GM18511 (cell line): ENCODE measurements around the gene C5orf52.

Experiments used
- ATAC-seq: cut with Tn5 transposase; IDR thresholded peaks from one replicate; pipeline ENCODE4 v1.9.1; 2021; ENCODE audit warnings: mild to moderate bottlenecking, moderate library complexity; ENCODE audit not compliant: unreplicated experiment

The C5orf52 gene

GRCh38 chr5:157670662-157671591 is at the start of gene C5orf52:
TSS of gene C5orf52 (plus strand) at chr5:157671533. CDS start at chr5:157671615, 82 bp downstream.
- ATAC-seq: peak; percentile 52

- no peak for ATAC-seq
These were observed 47.2 kb upstream of the C5orf52 start for GRCh38 chr5:157624144-157624543.

GRCh38 chr5:157626831-157627230 is 44.5 kb upstream of the C5orf52 start:
- ATAC-seq: no peak

GRCh38 chr5:157630341-157630740 is 41.0 kb upstream of the C5orf52 start:
- no peak for ATAC-seq

GRCh38 chr5:157640406-157641066 is 30.8 kb upstream of the C5orf52 start:
- no peak for ATAC-seq

DNA sequence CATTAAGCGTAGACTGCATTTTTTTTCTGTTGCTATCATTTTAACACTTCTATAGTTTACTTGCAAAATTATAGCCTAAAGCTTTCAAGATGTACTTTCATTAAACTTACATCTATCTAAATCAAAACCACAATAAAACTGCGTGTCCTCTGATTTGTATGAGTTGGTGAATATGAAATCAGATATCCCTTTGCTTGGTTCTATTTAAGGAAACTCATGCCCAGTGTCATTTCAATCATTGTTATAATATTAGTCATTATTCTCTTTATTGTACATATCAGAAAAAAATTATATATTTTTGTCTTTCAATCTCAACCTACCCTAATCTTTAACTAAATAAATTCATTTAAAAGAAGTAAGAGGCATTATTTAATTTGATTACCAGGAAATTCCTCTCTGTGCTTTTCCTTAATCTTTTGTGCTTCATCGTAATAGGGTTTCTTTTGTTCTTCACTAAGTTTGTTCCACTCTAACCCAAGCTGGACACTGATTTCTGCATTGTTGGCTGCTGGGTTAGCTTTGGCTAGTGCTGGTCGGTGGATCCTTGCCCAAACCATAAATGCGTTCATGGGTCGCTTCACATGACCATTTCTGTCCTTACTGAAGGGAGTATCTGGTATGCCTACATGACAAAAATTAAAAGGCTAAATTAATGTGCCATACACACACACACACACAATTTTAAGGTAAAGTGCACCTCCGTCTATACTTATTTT is 22.9 kb upstream of the C5orf52 start:
- ATAC-seq: no peak

DNA sequence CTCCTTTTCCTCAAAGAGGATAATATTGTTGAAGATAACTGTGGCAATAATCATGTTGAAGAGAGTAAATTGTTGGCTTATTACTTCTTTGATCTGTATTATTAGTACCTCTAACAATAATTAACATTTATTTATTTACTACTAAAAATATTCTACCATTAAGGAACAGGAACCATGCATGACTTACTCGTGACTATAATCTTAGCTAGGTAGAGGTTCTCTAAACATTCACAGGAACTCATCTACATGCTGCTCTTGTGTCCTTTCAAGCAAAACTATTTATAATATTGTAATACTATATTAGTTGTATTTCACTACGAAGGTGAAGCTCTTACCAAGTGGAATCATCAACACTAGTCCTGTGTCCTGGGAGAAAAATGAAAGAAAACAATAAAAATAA is 22.2 kb upstream of the C5orf52 start:
- no peak for ATAC-seq

GRCh38 chr5:157650991-157651611 is 20.2 kb upstream of the C5orf52 start:
- no peak for ATAC-seq

GRCh38 chr5:157651623-157652376 is 19.5 kb upstream of the C5orf52 start:
- ATAC-seq: peak; percentile 77

- no peak for ATAC-seq
These were observed 19.0 kb upstream of the C5orf52 start, which contains the start of gene SOX30 for GRCh38 chr5:157652377-157652692. TSS of gene SOX30 (minus strand) at chr5:157652438. CDS start at chr5:157652078, 360 bp downstream.

GRCh38 chr5:157657516-157657915 is 13.8 kb upstream of the C5orf52 start:
- ATAC-seq: no peak

DNA sequence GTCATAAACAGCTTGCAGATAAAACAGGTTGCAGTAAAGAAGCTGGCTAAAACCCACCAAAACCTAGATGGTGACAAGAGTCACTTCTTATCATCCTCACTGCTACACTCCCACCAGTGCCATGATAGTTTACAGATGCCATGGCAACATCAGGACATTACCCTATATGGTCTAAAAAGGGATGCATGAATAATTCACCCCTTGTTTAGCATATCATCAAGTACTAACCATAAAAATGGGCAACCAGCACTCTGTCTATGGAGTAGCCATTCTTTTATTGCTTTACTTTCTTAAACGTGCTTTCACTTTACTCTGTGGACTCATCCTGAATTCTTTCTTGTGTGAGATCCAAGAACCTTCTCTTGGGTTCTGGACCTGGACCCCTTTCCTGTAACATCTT is 12.4 kb upstream of the C5orf52 start:
- no peak for ATAC-seq

GRCh38 chr5:157659868-157660660 is 11.3 kb upstream of the C5orf52 start:
- no peak for ATAC-seq

- ATAC-seq: no peak
These were observed 5.8 kb upstream of the C5orf52 start for GRCh38 chr5:157665467-157666070.

GRCh38 chr5:157668356-157668755 is 3.0 kb upstream of the C5orf52 start:
- ATAC-seq: no peak

GRCh38 chr5:157669701-157670097 is 1.6 kb upstream of the C5orf52 start:
- no peak for ATAC-seq

DNA sequence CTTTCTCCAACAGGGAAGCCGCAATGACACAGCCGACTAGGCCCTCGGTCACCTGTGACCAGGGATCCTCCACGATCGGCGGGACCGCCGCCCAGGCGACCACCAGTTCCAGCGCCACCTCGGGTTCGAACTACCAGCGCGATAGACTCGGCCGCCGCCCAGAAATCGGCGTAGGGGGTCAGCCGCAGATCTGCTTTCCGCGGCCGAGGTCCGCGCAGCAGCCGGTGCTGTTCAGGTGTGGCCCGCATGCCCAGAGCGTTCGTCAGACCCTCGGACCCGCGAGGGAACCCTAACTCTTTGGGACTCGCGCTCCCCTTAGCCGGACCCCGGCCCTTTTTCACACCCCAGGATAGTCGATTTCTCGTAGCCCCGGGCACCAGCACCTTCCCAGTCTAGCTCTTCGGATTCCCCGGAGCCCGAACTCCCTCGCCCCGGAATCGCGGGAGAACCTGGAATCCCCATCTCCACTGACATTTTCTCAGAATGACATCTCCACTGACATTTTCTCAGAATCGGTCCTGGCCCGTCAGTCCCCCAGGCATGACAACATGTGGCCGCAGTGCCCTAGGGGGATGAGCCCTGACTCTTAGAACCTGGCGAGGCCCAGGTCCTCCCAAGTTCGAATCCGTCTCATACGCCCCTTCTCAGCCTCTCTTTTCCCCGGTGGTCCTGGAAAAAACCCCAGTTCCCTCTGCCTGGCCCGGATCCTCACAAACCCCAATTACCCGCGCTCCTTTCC is 428 bp downstream of the C5orf52 start:
- ATAC-seq: no peak

DNA sequence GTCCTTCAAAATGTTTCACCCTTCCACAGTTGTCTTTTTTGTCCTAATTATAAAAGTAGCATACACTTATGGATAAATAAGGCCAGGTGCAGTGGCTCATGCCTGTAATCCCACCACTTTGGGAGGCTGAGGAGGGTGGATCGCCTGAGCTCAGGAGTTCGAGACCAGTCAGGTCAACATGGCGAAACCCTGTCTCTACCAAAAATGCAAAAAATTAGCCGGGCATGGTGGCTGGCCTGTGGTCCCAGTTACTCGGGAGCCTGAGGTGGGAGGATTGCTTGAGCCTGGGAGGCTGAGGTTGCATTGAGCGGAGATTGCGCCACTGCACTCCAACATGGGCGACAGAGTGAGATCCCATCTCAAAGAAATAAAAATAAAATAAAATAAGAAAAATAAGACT is 1.6 kb downstream of the C5orf52 start:
- no peak for ATAC-seq
